Activated naive CD4-positive, alpha-beta T cell treated with anti-CD3 and anti-CD28 coated beads, Interleukin-2, amount 50 U/mL, for 16 hours (primary cell): ENCODE measurements around the gene HEY2.
A peak's percentile ranks its signal among the peaks of the same experiment; 100 is the strongest.
"Not testable (repeated sequence)": the region's sequence is repeated elsewhere in the genome, so short reads cannot be mapped to it uniquely, and the experiment has no call there.

Experiments used
- DNase-seq: peaks from one replicate; pipeline ENCODE4 v3.0.0-alpha.2; 2020

HEY2 gene

GRCh38 chr6:125773387-125774341 is 24.2 kb downstream of the HEY2 start:
- no peak for DNase-seq

DNA sequence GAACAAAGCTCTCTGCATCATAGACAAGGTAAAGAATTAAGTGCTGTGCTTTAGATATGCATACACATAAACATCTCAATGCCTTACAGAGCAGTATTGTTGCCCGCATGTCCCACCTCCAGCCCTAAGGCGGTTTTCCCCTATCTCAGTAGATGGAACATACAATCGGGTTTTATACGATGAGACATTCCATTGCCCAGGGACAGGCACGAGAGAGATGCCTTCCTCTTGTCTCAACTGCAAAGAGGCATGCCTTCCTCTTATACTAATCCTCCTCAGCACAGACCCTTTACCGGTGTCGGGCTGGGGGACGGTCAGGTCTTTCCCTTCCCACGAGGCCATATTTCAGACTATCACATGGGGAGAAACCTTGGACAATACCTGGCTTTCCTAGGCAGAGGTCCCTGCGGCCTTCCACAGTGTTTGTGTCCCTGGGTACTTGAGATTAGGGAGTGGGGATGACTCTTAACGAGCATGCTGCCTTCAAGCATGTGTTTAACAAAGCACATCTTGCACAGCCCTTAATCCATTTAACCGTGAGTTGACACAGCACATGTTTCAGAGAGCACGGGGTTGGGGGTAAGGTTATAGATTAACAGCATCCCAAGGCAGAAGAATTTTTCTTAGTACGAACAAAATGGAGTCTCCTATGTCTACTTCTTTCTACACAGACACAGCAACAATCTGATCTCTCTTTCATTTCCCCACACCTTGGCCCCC is 26.8 kb downstream of the HEY2 start:
- not testable (repeated sequence) for DNase-seq

- DNase-seq: peak; percentile 79
Measured at GRCh38 chr6:125779924-125780539, 30.6 kb downstream of the HEY2 start.

- DNase-seq: peak; percentile 61
Measured at GRCh38 chr6:125780540-125781313, 31.3 kb downstream of the HEY2 start.

GRCh38 chr6:125781314-125781868 is 32.0 kb downstream of the HEY2 start:
- peak; percentile 58 for DNase-seq

- no peak for DNase-seq
Measured at GRCh38 chr6:125784365-125784764, 34.9 kb downstream of the HEY2 start.

GRCh38 chr6:125787791-125788190 is 38.4 kb downstream of the HEY2 start:
- no peak for DNase-seq

DNA sequence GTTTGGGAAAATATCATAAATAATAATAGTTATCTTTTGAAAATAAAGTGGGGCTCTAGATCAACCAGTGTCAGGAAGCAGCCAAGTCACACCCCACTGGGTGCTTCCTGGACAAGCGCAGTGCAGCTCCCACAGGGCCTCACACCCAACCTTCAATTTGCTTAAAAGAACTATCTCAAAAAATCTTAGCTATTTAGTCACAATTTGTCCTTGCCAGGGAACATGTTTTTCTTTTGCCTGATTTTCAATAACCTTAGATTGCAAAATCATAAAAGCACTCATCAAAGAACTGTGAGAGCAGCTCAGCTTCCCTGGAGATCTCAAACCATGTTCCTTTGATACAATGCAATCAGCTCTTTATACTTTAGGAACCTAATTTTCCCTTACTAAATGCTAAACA is 39.7 kb downstream of the HEY2 start:
- no peak for DNase-seq

GRCh38 chr6:125789576-125790357 is 40.3 kb downstream of the HEY2 start:
- DNase-seq: peak; percentile 43

GRCh38 chr6:125790358-125791150 is 41.1 kb downstream of the HEY2 start, which contains the start of gene NCOA7:
Gene NCOA7 (plus strand): TSS chr6:125790960. CDS start chr6:125815355, 24,395 bp downstream.
- peak; percentile 77 for DNase-seq

- peak; percentile 46 for DNase-seq
Measured at GRCh38 chr6:125791151-125791819, 41.9 kb downstream of the HEY2 start.

GRCh38 chr6:125791820-125792165 is 42.4 kb downstream of the HEY2 start:
- DNase-seq: no peak

- DNase-seq: no peak
Measured at GRCh38 chr6:125792172-125792571, 42.7 kb downstream of the HEY2 start.

GRCh38 chr6:125792680-125793079 is 43.2 kb downstream of the HEY2 start:
- no peak for DNase-seq

DNA sequence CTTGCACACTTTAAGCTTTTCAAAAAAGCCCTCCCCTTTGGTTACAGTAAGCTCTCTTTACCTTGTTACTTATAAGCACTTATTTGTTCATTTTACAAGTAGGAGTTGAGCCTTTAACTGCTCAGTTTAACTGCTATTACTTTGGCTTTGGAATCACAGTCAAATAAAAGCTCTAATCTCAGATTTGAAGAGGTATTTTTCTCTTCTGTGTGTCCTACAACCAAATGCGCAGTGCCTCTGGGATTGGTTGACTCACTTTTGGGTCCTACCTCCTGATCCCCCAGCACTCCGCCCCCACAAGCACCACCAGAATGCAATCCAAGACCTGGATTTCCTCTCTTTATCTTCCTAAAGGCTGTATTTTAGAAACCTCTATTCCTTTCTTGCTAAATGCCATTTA is 43.8 kb downstream of the HEY2 start:
- DNase-seq: no peak

- no peak for DNase-seq
Measured at GRCh38 chr6:125793863-125794262, 44.4 kb downstream of the HEY2 start.

DNA sequence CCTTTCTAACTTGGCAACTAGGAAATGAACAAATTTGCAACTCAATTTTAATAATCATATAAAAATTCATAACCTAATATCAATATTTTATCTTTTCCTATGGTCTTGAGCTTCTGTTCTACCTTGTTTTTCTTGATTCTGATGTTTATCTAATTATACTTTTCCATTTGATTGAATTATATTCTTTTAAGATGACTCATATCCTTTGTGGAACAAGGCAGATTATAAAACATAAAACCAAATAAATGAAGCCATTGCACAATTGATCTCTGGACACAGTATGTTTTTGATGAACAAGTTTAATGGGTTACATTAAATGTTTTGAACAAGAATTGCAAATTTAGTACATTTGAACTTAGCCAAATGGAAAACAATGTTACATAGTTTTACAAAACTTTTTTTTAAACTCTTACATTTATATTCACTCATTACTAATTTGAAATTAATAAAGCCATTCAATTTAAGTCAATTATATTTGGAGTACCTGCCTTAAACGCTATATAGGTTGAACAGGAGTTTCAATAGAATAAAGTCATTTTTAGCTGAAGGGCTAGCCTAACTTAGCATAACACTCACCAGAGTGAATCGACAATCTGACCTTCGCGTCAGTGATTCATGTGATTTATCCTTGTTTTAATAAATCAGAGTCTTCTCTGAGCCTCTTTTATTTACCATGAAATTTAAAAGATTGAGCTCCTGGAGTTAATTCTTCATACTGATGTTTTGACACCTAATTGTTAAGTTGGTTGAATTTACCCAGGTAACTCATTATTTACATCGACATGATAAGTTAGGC is 45.1 kb downstream of the HEY2 start:
- DNase-seq: no peak

GRCh38 chr6:125795301-125795700 is 45.9 kb downstream of the HEY2 start:
- DNase-seq: no peak
